ENCODE results near the gene PPP6R2. TPM values are rescaled to one million over a fixed set of nuclear protein-coding genes. Genes with fewer than 3 reads are reported as not detected.
"Not testable (repeated sequence)": the region's sequence is repeated elsewhere in the genome, so short reads cannot be mapped to it uniquely, and the experiment has no call there.

PPP6R2 gene
- total RNA-seq, 2 experiments from 2014 or later, result 62.3 to 64.5 TPM

DNA sequence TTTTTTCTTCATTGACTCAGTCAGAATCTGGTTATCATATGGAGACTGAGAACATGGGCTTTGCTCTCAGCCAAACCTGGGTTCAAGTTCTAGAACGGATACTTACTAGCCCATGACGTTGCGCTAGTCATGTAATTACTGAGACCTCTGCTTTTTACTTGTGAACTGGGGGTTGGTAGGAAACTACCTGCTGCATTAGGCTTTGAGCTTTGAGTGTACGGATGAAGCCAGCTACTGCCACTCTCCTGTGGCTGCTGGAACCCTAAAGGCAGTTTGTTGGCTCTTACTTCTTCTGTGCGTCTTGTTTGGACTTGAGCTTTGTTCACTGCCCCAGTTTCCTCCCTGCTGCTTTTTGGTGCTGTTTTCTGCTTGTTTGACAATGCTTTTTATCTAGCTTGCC lies 18.1 kb downstream of the PPP6R2 start:
- CTCF ChIA-PET (ENCODE audit: unreplicated experiment), result no interaction called here
- H3K4me2 ChIP-seq (ENCODE audit: low read length), result no peak overlapping the region
- no peaks in the 10 kb centered on the region for H3K9me2 ChIP-seq (ENCODE audit: insufficient read depth, low read length)
- no peak for TF ChIP-seq EZH2phosphoT487 (IDR thresholded peaks at IDR 0.05; ENCODE audit: borderline replicate concordance, low read depth, low read length)
- TF ChIP-seq, protein P1, sequence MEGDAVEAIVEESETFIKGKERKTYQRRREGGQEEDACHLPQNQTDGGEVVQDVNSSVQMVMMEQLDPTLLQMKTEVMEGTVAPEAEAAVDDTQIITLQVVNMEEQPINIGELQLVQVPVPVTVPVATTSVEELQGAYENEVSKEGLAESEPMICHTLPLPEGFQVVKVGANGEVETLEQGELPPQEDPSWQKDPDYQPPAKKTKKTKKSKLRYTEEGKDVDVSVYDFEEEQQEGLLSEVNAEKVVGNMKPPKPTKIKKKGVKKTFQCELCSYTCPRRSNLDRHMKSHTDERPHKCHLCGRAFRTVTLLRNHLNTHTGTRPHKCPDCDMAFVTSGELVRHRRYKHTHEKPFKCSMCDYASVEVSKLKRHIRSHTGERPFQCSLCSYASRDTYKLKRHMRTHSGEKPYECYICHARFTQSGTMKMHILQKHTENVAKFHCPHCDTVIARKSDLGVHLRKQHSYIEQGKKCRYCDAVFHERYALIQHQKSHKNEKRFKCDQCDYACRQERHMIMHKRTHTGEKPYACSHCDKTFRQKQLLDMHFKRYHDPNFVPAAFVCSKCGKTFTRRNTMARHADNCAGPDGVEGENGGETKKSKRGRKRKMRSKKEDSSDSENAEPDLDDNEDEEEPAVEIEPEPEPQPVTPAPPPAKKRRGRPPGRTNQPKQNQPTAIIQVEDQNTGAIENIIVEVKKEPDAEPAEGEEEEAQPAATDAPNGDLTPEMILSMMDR (conservative IDR thresholded peaks at IDR 0.05; ENCODE audit: low read length), result no peak
- H3K9me3 ChIP-seq (ENCODE audit: low read length), result no peaks in the 10 kb centered on the region
- no peak overlapping the region for H2AFZ ChIP-seq (ENCODE audit: low read length)
- no peak overlapping the region for H3K4me3 ChIP-seq (ENCODE audit: low read depth, low read length, poor library complexity, severe bottlenecking)
- no peak for DNase-seq (ENCODE audit: low spot score)
- peaks cover 78% of the 10 kb centered on the region for H3K79me2 ChIP-seq (ENCODE audit: insufficient read depth, low read depth, low read length)
- H3K27ac ChIP-seq (ENCODE audit: low read depth, low read length, poor library complexity, severe bottlenecking), result no peak overlapping the region
- H4K20me1 ChIP-seq (ENCODE audit: insufficient read depth, low read length), result no peaks in the 10 kb centered on the region; the same call in 1 of the 2 replicates
- H3K4me1 ChIP-seq (ENCODE audit: insufficient read depth, low read length, poor library complexity, severe bottlenecking), result no peaks in the 10 kb centered on the region
- POLR2A ChIA-PET, result no interaction called here
- no TSS peak for BruUV-seq (replicated peaks)
- H3K36me3 ChIP-seq (ENCODE audit: insufficient read depth, low read length), result peaks cover 63% of the 10 kb centered on the region
- intact Hi-C loops (cut with micrococcal nuclease; ENCODE audit: unreplicated experiment), result no loop called here

DNA sequence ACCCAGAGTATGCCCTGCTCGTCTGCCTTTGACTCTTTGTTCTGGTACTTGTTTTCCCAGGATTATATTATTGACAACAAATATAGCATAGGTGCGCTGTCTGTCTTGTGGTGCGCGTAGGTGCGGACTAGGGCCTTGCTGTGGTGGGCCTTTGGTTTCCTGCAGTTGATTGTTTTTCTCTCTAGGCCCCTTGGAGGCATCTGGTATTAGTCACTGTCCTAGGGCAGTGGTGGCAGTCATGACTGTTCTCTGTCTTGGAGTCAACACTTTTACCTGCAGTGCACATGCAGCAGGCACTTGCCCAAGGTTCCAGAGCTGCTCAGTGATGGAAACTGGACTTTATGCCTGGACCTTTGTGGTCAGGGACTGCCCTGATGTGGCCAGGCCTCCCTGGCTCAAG lies 18.6 kb downstream of the PPP6R2 start:
- Histone ChIP-seq H3K4me3 (ENCODE audit: low read depth, low read length, poor library complexity, severe bottlenecking) (no peak overlapping the region), H3K27ac (ENCODE audit: low read depth, low read length, poor library complexity, severe bottlenecking) (no peak overlapping the region), H3K4me2 (ENCODE audit: low read length) (no peak overlapping the region), H3K9me3 (ENCODE audit: low read length) (no peaks in the 10 kb centered on the region), H4K20me1 (ENCODE audit: insufficient read depth, low read length) (no peaks in the 10 kb centered on the region; the same call in 1 of the 2 replicates), H3K9me2 (ENCODE audit: insufficient read depth, low read length) (no peaks in the 10 kb centered on the region), H3K4me1 (ENCODE audit: insufficient read depth, low read length, poor library complexity, severe bottlenecking) (no peaks in the 10 kb centered on the region), H3K36me3 (ENCODE audit: insufficient read depth, low read length) (peaks cover 59% of the 10 kb centered on the region), H3K79me2 (ENCODE audit: insufficient read depth, low read depth, low read length) (peaks cover 76% of the 10 kb centered on the region), H2AFZ (ENCODE audit: low read length) (no peak overlapping the region)
- DNase-seq (ENCODE audit: low spot score), result no peak
- ChIA-PET CTCF (ENCODE audit: unreplicated experiment) (no interaction called here), POLR2A (interaction anchor here (0.6 kb wide), 1 partner anchor 14 kb away, joined by 13 read pairs; no protein-coding TSS in a partner anchor)
- no TSS peak for BruUV-seq (replicated peaks)
- TF ChIP-seq, protein P1 (conservative IDR thresholded peaks at IDR 0.05; ENCODE audit: low read length), result no peak
- TF ChIP-seq EZH2phosphoT487 (IDR thresholded peaks at IDR 0.05; ENCODE audit: borderline replicate concordance, low read depth, low read length), result no peak
- intact Hi-C loops (cut with micrococcal nuclease; ENCODE audit: unreplicated experiment), result no loop called here

- POLR2A ChIA-PET, result interaction anchor here (0.6 kb wide), 1 partner anchor 71 kb away, joined by 3 read pairs; no protein-coding TSS in a partner anchor
- H4K20me1 ChIP-seq (ENCODE audit: insufficient read depth, low read length), result no peaks in the 10 kb centered on the region; the same call in 1 of the 2 replicates
These were observed 20.2 kb downstream of the PPP6R2 start for GRCh38 chr22:50363166-50363802.

DNA sequence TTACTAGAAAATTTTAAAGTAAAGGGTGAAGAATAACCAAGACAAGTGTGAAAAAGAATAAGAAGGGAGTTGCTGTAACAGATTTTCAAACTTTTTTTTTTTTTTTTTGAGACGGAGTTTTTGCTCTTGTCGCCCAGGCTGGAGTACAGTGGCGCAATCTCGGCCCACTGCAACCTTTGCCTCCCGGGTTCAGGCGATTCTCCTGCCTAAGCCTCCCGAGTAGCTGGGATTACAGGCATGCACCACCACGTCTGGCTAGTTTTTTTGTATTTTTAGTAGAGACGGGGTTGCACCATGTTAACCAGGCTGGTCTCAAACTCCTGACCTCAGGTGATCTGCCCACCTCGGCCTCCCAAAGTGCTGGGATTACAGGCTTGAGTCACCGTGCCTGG lies 20.7 kb downstream of the PPP6R2 start:
- H2AFZ ChIP-seq (ENCODE audit: low read length); H3K4me2 ChIP-seq (ENCODE audit: low read length); H3K9me3 ChIP-seq (ENCODE audit: low read length); intact Hi-C loops (cut with micrococcal nuclease; ENCODE audit: unreplicated experiment); BruUV-seq (replicated peaks); POLR2A ChIA-PET; H3K9me2 ChIP-seq (ENCODE audit: insufficient read depth, low read length); H3K4me1 ChIP-seq (ENCODE audit: insufficient read depth, low read length, poor library complexity, severe bottlenecking); H3K4me3 ChIP-seq (ENCODE audit: low read depth, low read length, poor library complexity, severe bottlenecking); H3K27ac ChIP-seq (ENCODE audit: low read depth, low read length, poor library complexity, severe bottlenecking); H4K20me1 ChIP-seq (ENCODE audit: insufficient read depth, low read length); DNase-seq (ENCODE audit: low spot score): not testable (repeated sequence)
- H3K79me2 ChIP-seq (ENCODE audit: insufficient read depth, low read depth, low read length), result peaks cover 68% of the 10 kb centered on the region
- H3K36me3 ChIP-seq (ENCODE audit: insufficient read depth, low read length), result peaks cover 62% of the 10 kb centered on the region
- CTCF ChIA-PET (ENCODE audit: unreplicated experiment), result interaction anchor here (0.6 kb wide), 1 partner anchor 87 kb away, joined by 9 read pairs; no protein-coding TSS in a partner anchor

More at GRCh38 chr22:50363166-50363802, 20.2 kb downstream of the PPP6R2 start:
- Histone ChIP-seq H3K4me3 (ENCODE audit: low read depth, low read length, poor library complexity, severe bottlenecking) (no peak overlapping the region), H3K79me2 (ENCODE audit: insufficient read depth, low read depth, low read length) (peaks cover 74% of the 10 kb centered on the region), H3K27ac (ENCODE audit: low read depth, low read length, poor library complexity, severe bottlenecking) (no peak overlapping the region), H3K9me2 (ENCODE audit: insufficient read depth, low read length) (no peaks in the 10 kb centered on the region), H3K4me1 (ENCODE audit: insufficient read depth, low read length, poor library complexity, severe bottlenecking) (no peaks in the 10 kb centered on the region), H3K9me3 (ENCODE audit: low read length) (no peaks in the 10 kb centered on the region), H3K36me3 (ENCODE audit: insufficient read depth, low read length) (peaks cover 63% of the 10 kb centered on the region), H3K4me2 (ENCODE audit: low read length) (no peak overlapping the region), H2AFZ (ENCODE audit: low read length) (no peak overlapping the region)
- intact Hi-C loops (cut with micrococcal nuclease; ENCODE audit: unreplicated experiment), result no loop called here
- no TSS peak for BruUV-seq (replicated peaks)
- CTCF ChIA-PET (ENCODE audit: unreplicated experiment), result interaction anchor here (0.6 kb wide), 1 partner anchor 87 kb away, joined by 9 read pairs; no protein-coding TSS in a partner anchor
- TF ChIP-seq, protein P1 (conservative IDR thresholded peaks at IDR 0.05; ENCODE audit: low read length), result no peak
- TF ChIP-seq EZH2phosphoT487 (IDR thresholded peaks at IDR 0.05; ENCODE audit: borderline replicate concordance, low read depth, low read length), result no peak
- DNase-seq (ENCODE audit: low spot score), result no peak
